NOMO-1 treated with dmso at 0.1 percent for 144 hours (cell line): ENCODE results near the gene TEX14.
A peak's percentile ranks its signal among the peaks of the same experiment; 100 is the strongest.
"Not testable (repeated sequence)": the region's sequence is repeated elsewhere in the genome, so short reads cannot be mapped to it uniquely, and the experiment has no call there.

Experiments used
- DNase-seq: peaks from one replicate; lab custom pipeline; 2025; ENCODE audit not compliant: unreplicated experiment; lab: John Stamatoyannopoulos, UW

Gene TEX14

GRCh38 chr17:58690033-58690432 lies 1.8 kb downstream of the TEX14 start:
- not testable (repeated sequence) for DNase-seq

- no peak for DNase-seq
These were observed 3.3 kb downstream of the TEX14 start for GRCh38 chr17:58688521-58688920.

GRCh38 chr17:58686980-58687379 lies 4.9 kb downstream of the TEX14 start:
- no peak for DNase-seq

GRCh38 chr17:58684462-58684861 lies 7.4 kb downstream of the TEX14 start:
- DNase-seq: not testable (repeated sequence)

GRCh38 chr17:58684003-58684402 lies 7.8 kb downstream of the TEX14 start:
- no peak for DNase-seq

- DNase-seq: no peak
These were observed 11.8 kb downstream of the TEX14 start for GRCh38 chr17:58680038-58680369.

- no peak for DNase-seq
These were observed 12.4 kb downstream of the TEX14 start for GRCh38 chr17:58679263-58680037.

GRCh38 chr17:58678287-58678686 lies 13.6 kb downstream of the TEX14 start:
- not testable (repeated sequence) for DNase-seq

- no peak for DNase-seq
These were observed 14.5 kb downstream of the TEX14 start for GRCh38 chr17:58677194-58677880.

GRCh38 chr17:58671969-58672368 lies 19.9 kb downstream of the TEX14 start:
- DNase-seq: no peak

- no peak for DNase-seq
These were observed 22.0 kb downstream of the TEX14 start for GRCh38 chr17:58669853-58670252.

GRCh38 chr17:58668598-58668935 lies 23.3 kb downstream of the TEX14 start:
- no peak for DNase-seq

- DNase-seq: no peak
These were observed 23.8 kb downstream of the TEX14 start for GRCh38 chr17:58667934-58668597.

GRCh38 chr17:58666858-58667267 lies 25.0 kb downstream of the TEX14 start:
- DNase-seq: peak; percentile 80

GRCh38 chr17:58665946-58666857 lies 25.6 kb downstream of the TEX14 start:
- no peak for DNase-seq

- no peak for DNase-seq
These were observed 27.5 kb downstream of the TEX14 start for GRCh38 chr17:58664302-58664701.

GRCh38 chr17:58661499-58661898 lies 30.3 kb downstream of the TEX14 start:
- DNase-seq: no peak

GRCh38 chr17:58660621-58661020 lies 31.2 kb downstream of the TEX14 start:
- DNase-seq: no peak

GRCh38 chr17:58659714-58660084 lies 32.1 kb downstream of the TEX14 start:
- not testable (repeated sequence) for DNase-seq

- DNase-seq: peak; percentile 83
These were observed 32.8 kb downstream of the TEX14 start for GRCh38 chr17:58658804-58659713.
